ENCODE data around the gene GTF2A1. TPM values are rescaled to one million over a fixed set of nuclear protein-coding genes. Genes with fewer than 3 reads are reported as not detected.

The GTF2A1 gene
- total RNA-seq, 1 donor from 2014 or later, result 36.4 TPM

DNA sequence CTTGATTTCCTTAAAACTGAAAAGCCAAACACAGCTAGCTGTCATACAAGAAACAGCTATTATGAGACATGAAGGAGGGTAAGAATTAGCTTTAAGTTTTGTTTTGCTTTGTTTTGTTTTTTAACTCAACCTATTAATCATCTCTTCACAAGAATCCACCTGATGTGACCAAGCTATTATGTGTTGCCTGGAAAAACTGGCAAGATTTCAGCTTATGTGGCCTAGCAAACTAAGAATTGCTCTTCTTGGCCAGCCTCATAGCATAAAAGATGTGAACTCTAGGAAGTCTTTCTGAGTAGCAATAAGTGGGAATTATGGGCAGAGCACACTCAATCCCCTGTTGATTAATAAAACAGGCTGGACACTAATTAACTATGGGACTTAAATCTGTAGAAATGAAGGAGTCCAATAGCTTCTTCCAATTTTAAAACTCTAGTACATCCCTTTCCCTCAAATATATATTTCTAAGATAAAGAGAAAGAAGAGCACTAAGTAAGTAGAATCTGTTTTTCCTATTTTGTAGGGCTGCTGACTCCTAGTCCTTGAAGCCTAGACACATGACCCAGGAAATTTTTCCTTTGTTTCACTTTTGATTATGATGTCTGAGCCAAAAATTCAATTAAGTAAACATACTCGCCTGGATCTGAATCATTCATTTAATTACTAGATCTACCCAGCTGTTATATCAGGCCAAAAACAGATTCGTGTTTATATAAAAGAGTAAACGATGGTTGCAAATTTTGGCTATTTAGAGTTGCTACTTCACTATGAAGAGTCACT, 75.7 kb downstream of the GTF2A1 start:
- H3K9me3 Mint-ChIP-seq (ENCODE audit: unreplicated experiment), result no peaks in the 10 kb centered on the region
- no peak overlapping the region for H2AFZ ChIP-seq (ENCODE audit: low read depth, low read length)
- H3K36me3 Mint-ChIP-seq (ENCODE audit: low read depth, unreplicated experiment), result no peaks in the 10 kb centered on the region
- H4K20me1 ChIP-seq (ENCODE audit: insufficient read depth, low read length), result no peaks in the 10 kb centered on the region
- no peak for FAIRE-seq
- H3K27ac Mint-ChIP-seq (ENCODE audit: unreplicated experiment), result no peak overlapping the region
- H3K4me1 ChIP-seq (ENCODE audit: insufficient read depth, low read length), result no peaks in the 10 kb centered on the region
- H3K4me1 Mint-ChIP-seq (ENCODE audit: low read depth, unreplicated experiment), result peaks cover 8% of the 10 kb centered on the region
- no peak overlapping the region for H3K4me2 ChIP-seq (ENCODE audit: low read length)
- DNase-seq (ENCODE audit: low read depth), result no peak
- H3K27ac ChIP-seq (ENCODE audit: low read depth, low read length), result no peak overlapping the region
- no peaks in the 10 kb centered on the region for H3K27me3 Mint-ChIP-seq (ENCODE audit: low read depth, unreplicated experiment)
- TF ChIP-seq EZH2 (IDR thresholded peaks at IDR 0.05; ENCODE audit: insufficient read depth, low read length), result no peak
- no peak for TF ChIP-seq CTCF (IDR thresholded peaks at IDR 0.05; ENCODE audit: insufficient read depth, low read depth, low read length)
- H3K27me3 ChIP-seq (ENCODE audit: insufficient read depth, low read length), result no peaks in the 10 kb centered on the region
- H3K4me3 ChIP-seq (ENCODE audit: insufficient read depth, low read depth, low read length), result no peak overlapping the region
- H3K79me2 ChIP-seq (ENCODE audit: insufficient read depth, low read length), result no peaks in the 10 kb centered on the region
- no peak overlapping the region for H3K4me3 Mint-ChIP-seq (ENCODE audit: unreplicated experiment)
- no peak overlapping the region for H3K9ac ChIP-seq (ENCODE audit: low read length)
- no peaks in the 10 kb centered on the region for H3K9me3 ChIP-seq (ENCODE audit: insufficient read depth, low read depth, low read length)
- H3K36me3 ChIP-seq (ENCODE audit: insufficient read depth, low read length), result no peaks in the 10 kb centered on the region

DNA sequence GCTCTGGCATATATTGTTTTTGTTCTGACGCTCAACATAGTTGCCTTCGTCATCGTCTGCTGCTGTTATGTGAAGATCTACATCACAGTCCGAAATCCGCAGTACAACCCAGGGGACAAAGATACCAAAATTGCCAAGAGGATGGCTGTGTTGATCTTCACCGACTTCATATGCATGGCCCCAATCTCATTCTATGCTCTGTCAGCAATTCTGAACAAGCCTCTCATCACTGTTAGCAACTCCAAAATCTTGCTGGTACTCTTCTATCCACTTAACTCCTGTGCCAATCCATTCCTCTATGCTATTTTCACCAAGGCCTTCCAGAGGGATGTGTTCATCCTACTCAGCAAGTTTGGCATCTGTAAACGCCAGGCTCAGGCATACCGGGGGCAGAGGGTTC, 77.0 kb downstream of the GTF2A1 start:
- H3K27ac ChIP-seq (ENCODE audit: low read depth, low read length), result no peak overlapping the region
- no peaks in the 10 kb centered on the region for H3K4me1 ChIP-seq (ENCODE audit: insufficient read depth, low read length)
- no peak overlapping the region for H2AFZ ChIP-seq (ENCODE audit: low read depth, low read length)
- no peaks in the 10 kb centered on the region for H4K20me1 ChIP-seq (ENCODE audit: insufficient read depth, low read length)
- no peak for FAIRE-seq
- no peak overlapping the region for H3K27ac Mint-ChIP-seq (ENCODE audit: unreplicated experiment)
- H3K36me3 ChIP-seq (ENCODE audit: insufficient read depth, low read length), result no peaks in the 10 kb centered on the region
- DNase-seq (ENCODE audit: low read depth), result no peak
- no peak overlapping the region for H3K4me2 ChIP-seq (ENCODE audit: low read length)
- H3K4me1 Mint-ChIP-seq (ENCODE audit: low read depth, unreplicated experiment), result peaks cover 8% of the 10 kb centered on the region
- no peaks in the 10 kb centered on the region for H3K27me3 Mint-ChIP-seq (ENCODE audit: low read depth, unreplicated experiment)
- H3K9me3 Mint-ChIP-seq (ENCODE audit: unreplicated experiment), result no peaks in the 10 kb centered on the region
- H3K4me3 Mint-ChIP-seq (ENCODE audit: unreplicated experiment), result no peak overlapping the region
- no peaks in the 10 kb centered on the region for H3K79me2 ChIP-seq (ENCODE audit: insufficient read depth, low read length)
- no peaks in the 10 kb centered on the region for H3K9me3 ChIP-seq (ENCODE audit: insufficient read depth, low read depth, low read length)
- TF ChIP-seq EZH2 (IDR thresholded peaks at IDR 0.05; ENCODE audit: insufficient read depth, low read length), result no peak
- TF ChIP-seq CTCF (IDR thresholded peaks at IDR 0.05; ENCODE audit: insufficient read depth, low read depth, low read length), result no peak
- H3K4me3 ChIP-seq (ENCODE audit: insufficient read depth, low read depth, low read length), result no peak overlapping the region
- H3K27me3 ChIP-seq (ENCODE audit: insufficient read depth, low read length), result no peaks in the 10 kb centered on the region
- no peak overlapping the region for H3K9ac ChIP-seq (ENCODE audit: low read length)
- no peaks in the 10 kb centered on the region for H3K36me3 Mint-ChIP-seq (ENCODE audit: low read depth, unreplicated experiment)

GRCh38 chr14:81141426-81141825, 79.3 kb downstream of the GTF2A1 start:
- no peak for DNase-seq (ENCODE audit: low read depth)
- H3K36me3 ChIP-seq (ENCODE audit: insufficient read depth, low read length), result no peaks in the 10 kb centered on the region

More at GRCh38 chr14:81141426-81141825, 79.3 kb downstream of the GTF2A1 start:
- H4K20me1 ChIP-seq (ENCODE audit: insufficient read depth, low read length), result no peaks in the 10 kb centered on the region
- no peaks in the 10 kb centered on the region for H3K79me2 ChIP-seq (ENCODE audit: insufficient read depth, low read length)
- no peaks in the 10 kb centered on the region for H3K9me3 ChIP-seq (ENCODE audit: insufficient read depth, low read depth, low read length)
- H3K4me1 ChIP-seq (ENCODE audit: insufficient read depth, low read length), result peaks cover 8% of the 10 kb centered on the region
- no peak overlapping the region for H3K4me3 ChIP-seq (ENCODE audit: insufficient read depth, low read depth, low read length)
- no peak overlapping the region for H3K27ac Mint-ChIP-seq (ENCODE audit: unreplicated experiment)
- H3K9me3 Mint-ChIP-seq (ENCODE audit: unreplicated experiment), result no peaks in the 10 kb centered on the region
- H3K27me3 Mint-ChIP-seq (ENCODE audit: low read depth, unreplicated experiment), result no peaks in the 10 kb centered on the region
- H3K4me2 ChIP-seq (ENCODE audit: low read length), result no peak overlapping the region
- no peak overlapping the region for H3K27ac ChIP-seq (ENCODE audit: low read depth, low read length)
- TF ChIP-seq EZH2 (IDR thresholded peaks at IDR 0.05; ENCODE audit: insufficient read depth, low read length) (no peak), CTCF (IDR thresholded peaks at IDR 0.05; ENCODE audit: insufficient read depth, low read depth, low read length) (no peak)
- no peak overlapping the region for H3K4me3 Mint-ChIP-seq (ENCODE audit: unreplicated experiment)
- FAIRE-seq, result no peak
- no peaks in the 10 kb centered on the region for H3K27me3 ChIP-seq (ENCODE audit: insufficient read depth, low read length)
- no peaks in the 10 kb centered on the region for H3K36me3 Mint-ChIP-seq (ENCODE audit: low read depth, unreplicated experiment)
- H3K4me1 Mint-ChIP-seq (ENCODE audit: low read depth, unreplicated experiment), result peaks cover 20% of the 10 kb centered on the region
- H3K9ac ChIP-seq (ENCODE audit: low read length), result no peak overlapping the region
- no peak overlapping the region for H2AFZ ChIP-seq (ENCODE audit: low read depth, low read length)

All from astrocyte (in vitro differentiated cells and primary cell).